ENCODE results near the gene IL16. TPM values are rescaled to one million over a fixed set of nuclear protein-coding genes. Genes with fewer than 3 reads are reported as not detected.

Gene IL16
- total RNA-seq, 4 donors from 2014 or later, result 9.7 to 15.2 (median 10.9) TPM

- 87 to 93% methylated on average over 10 of the region's 10 CpGs for WGBS, 2 donors
- intact Hi-C loops (cut with DNase I; ENCODE audit: low total_unique reads), result loop anchor here (5.0 kb wide), 1 partner anchor 242 kb away; no protein-coding TSS in a partner anchor
- no peak for DNase-seq (ENCODE audit: low spot score in 2 of 2)
- H3K4me3 ChIP-seq (ENCODE audit: low read depth, poor library complexity, severe bottlenecking), result no peak overlapping the region
- TF ChIP-seq POLR2A (IDR thresholded peaks at IDR 0.05), result no peak
- TF ChIP-seq, protein P1, sequence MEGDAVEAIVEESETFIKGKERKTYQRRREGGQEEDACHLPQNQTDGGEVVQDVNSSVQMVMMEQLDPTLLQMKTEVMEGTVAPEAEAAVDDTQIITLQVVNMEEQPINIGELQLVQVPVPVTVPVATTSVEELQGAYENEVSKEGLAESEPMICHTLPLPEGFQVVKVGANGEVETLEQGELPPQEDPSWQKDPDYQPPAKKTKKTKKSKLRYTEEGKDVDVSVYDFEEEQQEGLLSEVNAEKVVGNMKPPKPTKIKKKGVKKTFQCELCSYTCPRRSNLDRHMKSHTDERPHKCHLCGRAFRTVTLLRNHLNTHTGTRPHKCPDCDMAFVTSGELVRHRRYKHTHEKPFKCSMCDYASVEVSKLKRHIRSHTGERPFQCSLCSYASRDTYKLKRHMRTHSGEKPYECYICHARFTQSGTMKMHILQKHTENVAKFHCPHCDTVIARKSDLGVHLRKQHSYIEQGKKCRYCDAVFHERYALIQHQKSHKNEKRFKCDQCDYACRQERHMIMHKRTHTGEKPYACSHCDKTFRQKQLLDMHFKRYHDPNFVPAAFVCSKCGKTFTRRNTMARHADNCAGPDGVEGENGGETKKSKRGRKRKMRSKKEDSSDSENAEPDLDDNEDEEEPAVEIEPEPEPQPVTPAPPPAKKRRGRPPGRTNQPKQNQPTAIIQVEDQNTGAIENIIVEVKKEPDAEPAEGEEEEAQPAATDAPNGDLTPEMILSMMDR (IDR thresholded peaks at IDR 0.05), result no peak
Measured at GRCh38 chr15:81334768-81335435, 138.2 kb downstream of the IL16 start.

DNA sequence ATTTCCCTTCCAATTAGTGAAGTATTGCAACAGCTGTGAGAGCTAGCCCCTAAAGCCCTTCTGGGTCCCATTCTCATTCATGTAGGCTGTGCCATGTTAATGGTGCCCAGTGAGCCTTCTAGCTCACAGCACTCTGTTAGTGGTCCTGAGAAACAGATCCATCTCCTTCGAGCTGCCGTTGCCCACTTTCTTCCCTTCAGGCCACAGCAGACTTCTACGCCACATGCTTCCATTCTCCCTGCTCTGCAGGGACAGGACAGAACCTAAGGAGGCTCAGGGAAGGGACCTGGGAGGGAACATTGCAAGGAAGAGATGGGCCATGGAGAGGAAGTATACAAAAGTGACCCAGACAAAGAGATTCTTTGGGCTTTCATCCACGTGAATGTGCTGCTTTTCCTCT lies 139.0 kb downstream of the IL16 start:
- intact Hi-C loops (cut with DNase I; ENCODE audit: low total_unique reads), result loop anchor here (5.0 kb wide), 1 partner anchor 242 kb away; no protein-coding TSS in a partner anchor
- DNase-seq (ENCODE audit: low spot score in 2 of 2), result no peak
- 91 to 95% methylated on average over 4 of the region's 4 CpGs for WGBS, 2 donors

GRCh38 chr15:81336568-81336967 lies 139.9 kb downstream of the IL16 start:
- no peak for TF ChIP-seq POLR2A (IDR thresholded peaks at IDR 0.05)
- TF ChIP-seq, protein P1 (IDR thresholded peaks at IDR 0.05), result no peak
- DNase-seq (ENCODE audit: low spot score in 2 of 2), result no peak
- 86 to 87% methylated on average over 4 of the region's 4 CpGs for WGBS, 2 donors
- H3K4me3 ChIP-seq (ENCODE audit: low read depth, poor library complexity, severe bottlenecking), result no peak overlapping the region
- intact Hi-C loops (cut with DNase I; ENCODE audit: low total_unique reads), result loop anchor here (5.0 kb wide), 1 partner anchor 241 kb away; no protein-coding TSS in a partner anchor

More for the DNA sequence above, 139.0 kb downstream of the IL16 start:
- no peak overlapping the region for H3K4me3 ChIP-seq (ENCODE audit: low read depth, poor library complexity, severe bottlenecking)
- TF ChIP-seq, protein P1 (IDR thresholded peaks at IDR 0.05), result no peak
- TF ChIP-seq POLR2A (IDR thresholded peaks at IDR 0.05), result no peak

- 79 to 80% methylated on average over 3 of the region's 3 CpGs for WGBS, 2 donors
- no peak for DNase-seq (ENCODE audit: low spot score in 2 of 2)
Measured at GRCh38 chr15:81337241-81337640, 140.6 kb downstream of the IL16 start.

GRCh38 chr15:81337713-81338157 lies 141.1 kb downstream of the IL16 start:
- no peak overlapping the region for H3K4me3 ChIP-seq (ENCODE audit: low read depth, poor library complexity, severe bottlenecking)
- WGBS, 2 donors, result 70 to 74% methylated on average over 9 of the region's 9 CpGs
- TF ChIP-seq, protein P1 (IDR thresholded peaks at IDR 0.05), result no peak
- no peak for TF ChIP-seq POLR2A (IDR thresholded peaks at IDR 0.05)
- no peak for DNase-seq (ENCODE audit: low spot score in 2 of 2)
- intact Hi-C loops (cut with DNase I; ENCODE audit: low total_unique reads), result loop anchor here (5.0 kb wide), 1 partner anchor 240 kb away; no protein-coding TSS in a partner anchor

More at GRCh38 chr15:81337241-81337640, 140.6 kb downstream of the IL16 start:
- TF ChIP-seq POLR2A (IDR thresholded peaks at IDR 0.05), result no peak
- TF ChIP-seq, protein P1 (IDR thresholded peaks at IDR 0.05), result no peak
- intact Hi-C loops (cut with DNase I; ENCODE audit: low total_unique reads), result loop anchor here (5.0 kb wide), 1 partner anchor 240 kb away; no protein-coding TSS in a partner anchor
- no peak overlapping the region for H3K4me3 ChIP-seq (ENCODE audit: low read depth, poor library complexity, severe bottlenecking)
